Body of pancreas (tissue), 4 donors: ENCODE data around the gene CXCR6. TPM values are rescaled to one million over a fixed set of nuclear protein-coding genes. Genes with fewer than 3 reads are reported as not detected.

Experiments used
- ATAC-seq: fragments of 150-250 bp; one replicate; pipeline ENCODE4 v1.9.1; 2016
- DNase-seq, 4 donors: peaks; one replicate each; pipeline ENCODE4 v3.0.0-alpha.2; 2019
- H3K27ac ChIP-seq, 4 donors: fragments of 200-600 bp; sonication (generic); 1 replicate in 3 of 4; 2 replicates in 1 of 4; pipeline versions ENCODE4 v1.5.1 to v1.6.1; 2016 to 2019; ENCODE audit warnings: mild to moderate bottlenecking in 1 of 4, mixed read lengths in 1 of 4, moderate library complexity in 1 of 4
- H3K27me3 ChIP-seq, 2 donors: fragments of 200-600 bp; sonication (generic); one replicate each; pipeline ENCODE4 v1.6.0; 2016; ENCODE audit warnings: mild to moderate bottlenecking in 1 of 2
- H3K36me3 ChIP-seq, 2 donors: fragments of 200-600 bp; sonication (generic); replicated peaks in 1 of 2; 2 replicates each; pipeline ENCODE4 v1.5.1; 2016; ENCODE audit warnings: low read depth in 2 of 2; ENCODE audit not compliant: insufficient read depth in 1 of 2
- H3K4me1 ChIP-seq: fragments of 200-600 bp; sonication (generic); one replicate; pipeline ENCODE4 v1.6.0; 2016
- H3K4me3 ChIP-seq, 2 donors: fragments of 200-600 bp; sonication (generic); 1 replicate in 1 of 2; 2 replicates in 1 of 2; pipeline ENCODE4 v1.5.1; 2016 to 2019
- H3K9me3 ChIP-seq, 3 donors: fragments of 200-600 bp; sonication (generic); 1 replicate in 2 of 3; 2 replicates in 1 of 3; pipeline ENCODE4 v1.5.1; 2016
- POLR2A ChIP-seq, 3 donors: fragments of 450-650 bp; IDR thresholded peaks; one replicate each; pipeline ENCODE4 v1.6.1; 2016; ENCODE audit warnings: antibody characterized with exemption in 3 of 3, mild to moderate bottlenecking in 2 of 3
- WGBS, 2 donors: methylation state at CpG; one replicate each; pipeline ENCODE4 v1.1.5; 2017; 5-methylcytosine and 5-hydroxymethylcytosine counted together
- intact Hi-C: fragments of 100-400 bp; cut with DNase I; formaldehyde crosslinking; loops from one replicate; pipeline ENCODE4 v1.15.1; 2023
- total RNA-seq, 2 donors: library from RNA; depleted of rRNA; stranded (reverse); fragments of >200 nt; gene quantifications; one replicate each; pipeline ENCODE4 v1.1.0, GENCODE V29; 2016
- TF ChIP-seq, protein P1 (sequence below), 7 experiments: fragments of 450-650 bp in 4 of 7; fragments of 200-600 bp in 3 of 7; sonication (generic) in 3 of 7; IDR thresholded peaks; one replicate each; pipeline ENCODE4 v1.5.1; 2016 to 2019; ENCODE audit warnings: antibody characterized with exemption in 7 of 7

The CXCR6 gene
- total RNA-seq, 2 donors from 2014 or later: 2.9 TPM; not detected in 1

GRCh38 chr3:45905755-45906154 lies 37.5 kb upstream of the CXCR6 start:
- WGBS, 2 donors: 69 to 77% methylated on average over 3 of the region's 3 CpGs
- ATAC-seq (no peak), DNase-seq (no peak)
- H3K4me1 ChIP-seq: no peaks in the 10 kb centered on the region
- H3K4me3 ChIP-seq: no peak overlapping the region
- intact Hi-C loops: no loop called here
- H3K27ac ChIP-seq: no peak overlapping the region
- no peaks in the 10 kb centered on the region for H3K36me3 ChIP-seq
- H3K27me3 ChIP-seq: no peaks in the 10 kb centered on the region
- no peak for TF ChIP-seq POLR2A (IDR thresholded peaks at IDR 0.05)
- TF ChIP-seq, protein P1, sequence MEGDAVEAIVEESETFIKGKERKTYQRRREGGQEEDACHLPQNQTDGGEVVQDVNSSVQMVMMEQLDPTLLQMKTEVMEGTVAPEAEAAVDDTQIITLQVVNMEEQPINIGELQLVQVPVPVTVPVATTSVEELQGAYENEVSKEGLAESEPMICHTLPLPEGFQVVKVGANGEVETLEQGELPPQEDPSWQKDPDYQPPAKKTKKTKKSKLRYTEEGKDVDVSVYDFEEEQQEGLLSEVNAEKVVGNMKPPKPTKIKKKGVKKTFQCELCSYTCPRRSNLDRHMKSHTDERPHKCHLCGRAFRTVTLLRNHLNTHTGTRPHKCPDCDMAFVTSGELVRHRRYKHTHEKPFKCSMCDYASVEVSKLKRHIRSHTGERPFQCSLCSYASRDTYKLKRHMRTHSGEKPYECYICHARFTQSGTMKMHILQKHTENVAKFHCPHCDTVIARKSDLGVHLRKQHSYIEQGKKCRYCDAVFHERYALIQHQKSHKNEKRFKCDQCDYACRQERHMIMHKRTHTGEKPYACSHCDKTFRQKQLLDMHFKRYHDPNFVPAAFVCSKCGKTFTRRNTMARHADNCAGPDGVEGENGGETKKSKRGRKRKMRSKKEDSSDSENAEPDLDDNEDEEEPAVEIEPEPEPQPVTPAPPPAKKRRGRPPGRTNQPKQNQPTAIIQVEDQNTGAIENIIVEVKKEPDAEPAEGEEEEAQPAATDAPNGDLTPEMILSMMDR (IDR thresholded peaks at IDR 0.05): no peak
- no peaks in the 10 kb centered on the region for H3K9me3 ChIP-seq

DNA sequence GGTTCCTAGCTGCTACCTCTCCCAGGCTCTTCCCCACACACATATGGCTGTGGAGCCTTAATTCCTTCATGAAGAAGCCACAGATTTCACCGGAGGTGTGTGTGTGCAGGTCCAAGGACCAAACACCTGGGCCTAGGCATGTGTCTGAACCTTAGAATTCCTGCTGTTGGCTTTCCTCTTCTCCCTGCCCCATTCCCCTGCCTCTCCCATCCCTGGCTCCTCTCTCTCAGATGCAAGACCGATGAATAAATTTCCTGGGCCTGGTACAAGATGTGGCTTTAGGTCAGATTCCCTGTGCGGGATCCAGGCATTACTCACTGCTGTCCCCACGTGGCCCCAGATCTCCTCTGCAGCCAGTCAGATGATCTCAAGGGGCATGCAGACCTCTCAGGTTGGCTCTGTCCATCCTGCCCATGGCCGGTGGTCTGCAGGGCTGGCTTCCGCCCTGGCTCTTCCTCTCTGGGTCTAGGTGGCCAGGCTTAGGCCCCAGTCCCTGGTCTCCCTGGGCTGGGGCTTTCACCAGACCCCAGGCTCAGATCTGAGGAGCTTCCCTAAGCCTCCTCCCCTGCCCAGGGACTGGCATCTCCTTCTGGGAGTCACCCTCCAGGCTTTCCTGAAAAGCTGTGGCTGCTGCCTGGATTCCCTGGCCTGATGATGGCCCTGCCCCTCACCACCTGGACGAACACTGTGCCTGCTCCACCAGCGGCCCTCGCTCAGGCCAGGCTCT lies 36.4 kb upstream of the CXCR6 start:
- H3K27ac ChIP-seq: no peak overlapping the region
- DNase-seq (no peak), ATAC-seq (no peak)

GRCh38 chr3:45907769-45908705 lies 35.2 kb upstream of the CXCR6 start:
- intact Hi-C loops: no loop called here
- Histone ChIP-seq H3K27ac (no peak overlapping the region), H3K27me3 (no peaks in the 10 kb centered on the region), H3K4me3 (no peak overlapping the region), H3K36me3 (no peaks in the 10 kb centered on the region), H3K4me1 (no peaks in the 10 kb centered on the region), H3K9me3 (no peaks in the 10 kb centered on the region)
- WGBS, 2 donors: 80 to 85% methylated on average over 13 of the region's 13 CpGs
- DNase-seq: no peak
- ATAC-seq: no peak
- TF ChIP-seq POLR2A (IDR thresholded peaks at IDR 0.05): no peak
- TF ChIP-seq, protein P1 (IDR thresholded peaks at IDR 0.05): no peak

More for the DNA sequence above, 36.4 kb upstream of the CXCR6 start:
- Histone ChIP-seq H3K9me3 (no peaks in the 10 kb centered on the region), H3K4me3 (no peak overlapping the region), H3K4me1 (no peaks in the 10 kb centered on the region), H3K27me3 (no peaks in the 10 kb centered on the region), H3K36me3 (no peaks in the 10 kb centered on the region)
- intact Hi-C loops: no loop called here
- 74 to 86% methylated on average over 9 of the region's 9 CpGs for WGBS, 2 donors
- no peak for TF ChIP-seq POLR2A (IDR thresholded peaks at IDR 0.05)
- TF ChIP-seq, protein P1 (IDR thresholded peaks at IDR 0.05): no peak

- ATAC-seq (no peak), DNase-seq (no peak)
- 79 to 84% methylated on average over 7 of the region's 7 CpGs for WGBS, 2 donors
- H3K36me3 ChIP-seq: no peaks in the 10 kb centered on the region
- no peak overlapping the region for H3K27ac ChIP-seq
- H3K4me1 ChIP-seq: no peaks in the 10 kb centered on the region
- TF ChIP-seq, protein P1 (IDR thresholded peaks at IDR 0.05): no peak
- no peak for TF ChIP-seq POLR2A (IDR thresholded peaks at IDR 0.05)
- no peaks in the 10 kb centered on the region for H3K27me3 ChIP-seq
- no peaks in the 10 kb centered on the region for H3K9me3 ChIP-seq
- intact Hi-C loops: no loop called here
- no peak overlapping the region for H3K4me3 ChIP-seq
These were observed 34.5 kb upstream of the CXCR6 start for GRCh38 chr3:45908761-45909160.
